Esophagus (tissue), 2 donors: ENCODE measurements around the gene SIN3A. TPM values are rescaled to one million over a fixed set of nuclear protein-coding genes. Genes with fewer than 3 reads are reported as not detected.

Experiments
- H3K27ac ChIP-seq, 2 donors: one replicate each; pipeline ENCODE4 v1.5.1; 2013; ENCODE audit warnings: low read depth in 2 of 2, mild to moderate bottlenecking in 2 of 2, inconsistent platforms in 1 of 2, low read length in 1 of 2, moderate library complexity in 1 of 2
- H3K27me3 ChIP-seq, 2 donors: one replicate each; pipeline ENCODE4 v1.6.1; 2013; ENCODE audit warnings: low read length in 2 of 2, control low read depth in 1 of 2, mild to moderate bottlenecking in 1 of 2; ENCODE audit not compliant: insufficient read depth in 2 of 2, control insufficient read depth in 1 of 2
- H3K36me3 ChIP-seq, 2 donors: one replicate each; pipeline ENCODE4 v1.6.1; 2013; ENCODE audit warnings: low read length in 1 of 2; ENCODE audit not compliant: control insufficient read depth in 2 of 2, insufficient read depth in 2 of 2
- H3K4me1 ChIP-seq, 2 donors: one replicate each; pipeline ENCODE4 v1.6.1; 2013; ENCODE audit warnings: low read length in 1 of 2; ENCODE audit not compliant: control insufficient read depth in 2 of 2, insufficient read depth in 2 of 2
- H3K4me3 ChIP-seq, 2 donors: one replicate each; pipeline ENCODE4 v1.5.1; 2013; ENCODE audit warnings: low read length in 2 of 2, mild to moderate bottlenecking in 2 of 2, low read depth in 1 of 2, moderate library complexity in 1 of 2
- H3K9me3 ChIP-seq, 2 donors: one replicate each; pipeline ENCODE4 v1.6.1; 2013; ENCODE audit warnings: mild to moderate bottlenecking in 2 of 2, low read depth in 1 of 2, low read length in 1 of 2, moderate library complexity in 1 of 2; ENCODE audit not compliant: control insufficient read depth in 2 of 2, insufficient read depth in 1 of 2
- WGBS, 2 donors: extraction: QIAGEN DNeasy Blood & Tissue Kit; methylation state at CpG; one replicate each; pipeline ENCODE4 v1.1.7; 2013; 5-methylcytosine and 5-hydroxymethylcytosine counted together
- polyA plus RNA-seq, 2 donors: library from polyadenylated mRNA; stranded (reverse); fragments of 200-250 nt; gene quantifications; one replicate each; pipeline ENCODE4 v1.2.3, GENCODE V29; 2013
- donor health status: healthy with polysubstance abuse.
- donor health status: Bipolar disorder and iron deficiency.

SIN3A gene
- polyA plus RNA-seq, 2 donors, result 7.2 to 10.4 TPM

GRCh38 chr15:75329571-75329970 is 121.9 kb downstream of the SIN3A start:
- no peaks in the 10 kb centered on the region for H3K27me3 ChIP-seq
- no peaks in the 10 kb centered on the region for H3K4me1 ChIP-seq
- H3K27ac ChIP-seq, result no peak overlapping the region
- no peaks in the 10 kb centered on the region for H3K9me3 ChIP-seq
- H3K36me3 ChIP-seq, result no peaks in the 10 kb centered on the region
- no peak overlapping the region for H3K4me3 ChIP-seq
- WGBS, 2 donors, result 90 to 97% methylated on average over 2 of the region's 2 CpGs

- Histone ChIP-seq H3K27ac (no peak overlapping the region), H3K9me3 (no peaks in the 10 kb centered on the region), H3K4me1 (no peaks in the 10 kb centered on the region), H3K36me3 (no peaks in the 10 kb centered on the region), H3K4me3 (no peak overlapping the region), H3K27me3 (no peaks in the 10 kb centered on the region)
- 75 to 78% methylated on average over 10 of the region's 10 CpGs for WGBS, 2 donors
These were observed 122.8 kb downstream of the SIN3A start for GRCh38 chr15:75328493-75329314.

- Histone ChIP-seq H3K27ac (no peak overlapping the region), H3K4me3 (no peak overlapping the region), H3K4me1 (no peaks in the 10 kb centered on the region), H3K36me3 (no peaks in the 10 kb centered on the region), H3K27me3 (no peaks in the 10 kb centered on the region), H3K9me3 (no peaks in the 10 kb centered on the region)
- WGBS, 2 donors, result 77 to 91% methylated on average over 3 of the region's 3 CpGs
These were observed 124.0 kb downstream of the SIN3A start for GRCh38 chr15:75327491-75327890.

- no peaks in the 10 kb centered on the region for H3K27me3 ChIP-seq
- H3K4me3 ChIP-seq, result no peak overlapping the region
- no peaks in the 10 kb centered on the region for H3K4me1 ChIP-seq
- no peak overlapping the region for H3K27ac ChIP-seq
- no peaks in the 10 kb centered on the region for H3K9me3 ChIP-seq
- WGBS, 2 donors, result 82 to 88% methylated on average over 4 of the region's 4 CpGs
- H3K36me3 ChIP-seq, result no peaks in the 10 kb centered on the region
These were observed 124.5 kb downstream of the SIN3A start for GRCh38 chr15:75327005-75327404.

- Histone ChIP-seq H3K4me1 (no peaks in the 10 kb centered on the region), H3K9me3 (no peaks in the 10 kb centered on the region), H3K36me3 (no peaks in the 10 kb centered on the region), H3K27ac (no peak overlapping the region), H3K4me3 (no peak overlapping the region), H3K27me3 (no peaks in the 10 kb centered on the region)
- 86 to 92% methylated on average over 4 of the region's 4 CpGs for WGBS, 2 donors
These were observed 125.6 kb downstream of the SIN3A start for GRCh38 chr15:75325922-75326321.

GRCh38 chr15:75321711-75322110 is 129.8 kb downstream of the SIN3A start:
- Histone ChIP-seq H3K36me3 (no peaks in the 10 kb centered on the region), H3K9me3 (no peaks in the 10 kb centered on the region), H3K27ac (no peak overlapping the region), H3K4me1 (no peaks in the 10 kb centered on the region), H3K4me3 (no peak overlapping the region), H3K27me3 (no peaks in the 10 kb centered on the region)
- WGBS, 2 donors, result 91 to 94% methylated on average over 6 of the region's 6 CpGs

Other genes with a start within 250 kb of the SIN3A start
- 10 to 100 TPM; 14.7 to 15.7 TPM for gene C15orf39, start 249.8 kb downstream of the SIN3A start, polyA plus RNA-seq
- not detected for gene GOLGA6C, start 193.4 kb downstream of the SIN3A start, polyA plus RNA-seq
- gene GOLGA6D, start 168.9 kb downstream of the SIN3A start, polyA plus RNA-seq, result not detected
- gene COMMD4, start 115.6 kb downstream of the SIN3A start, polyA plus RNA-seq, result 10 to 100 TPM; 52.4 to 66.1 TPM
- 10 to 100 TPM; 13.2 to 32.5 TPM for gene NEIL1, start 104.7 kb downstream of the SIN3A start, polyA plus RNA-seq
- 100 to 1,000 TPM; 107 to 185 TPM for gene MAN2C1, start 83.1 kb downstream of the SIN3A start, polyA plus RNA-seq
- 1 to 10 TPM; 3.1 to 6.5 TPM for gene PTPN9, start 127.6 kb upstream of the SIN3A start, polyA plus RNA-seq
- 10 to 100 TPM in 1 of 2 donors, 1 to 10 TPM in 1; 9.6 to 11.1 TPM for gene SNUPN, start 174.0 kb upstream of the SIN3A start, polyA plus RNA-seq
- gene IMP3, start 188.5 kb upstream of the SIN3A start, polyA plus RNA-seq, result 10 to 100 TPM; 59.4 to 91.1 TPM
- 10 to 100 TPM; 24.0 to 43.4 TPM for gene SNX33, start 196.2 kb upstream of the SIN3A start, polyA plus RNA-seq